Activated naive CD8-positive, alpha-beta T cell treated with anti-CD3 and anti-CD28 coated beads, Interleukin-2, amount 50 U/mL, for 16 hours (primary cell): ENCODE measurements around the gene INPP4B.

Source experiments
- DNase-seq: peaks from one replicate; pipeline ENCODE4 v3.0.0-alpha.2; 2020; ENCODE audit warnings: low read depth, low spot score

Gene INPP4B

DNA sequence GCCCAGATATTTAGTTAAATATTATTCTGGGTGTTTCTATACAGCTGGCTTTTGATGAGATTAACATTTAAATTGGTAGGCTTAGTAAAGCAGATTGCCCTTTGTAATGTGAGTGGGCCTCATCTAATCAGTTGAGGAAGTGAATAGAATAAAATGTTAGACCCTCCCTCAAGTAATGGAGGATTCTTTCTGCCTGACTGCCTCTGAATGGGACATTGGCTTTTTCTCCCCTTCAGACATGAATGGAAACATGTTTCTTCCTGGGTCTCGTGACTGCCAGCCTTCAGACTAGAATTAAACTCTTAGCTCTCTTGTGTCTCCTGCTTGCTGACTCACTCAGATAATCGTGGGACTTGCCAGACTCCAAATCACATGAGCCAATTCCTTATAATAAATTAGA, 266.7 kb downstream of the INPP4B start:
- no peak for DNase-seq

DNA sequence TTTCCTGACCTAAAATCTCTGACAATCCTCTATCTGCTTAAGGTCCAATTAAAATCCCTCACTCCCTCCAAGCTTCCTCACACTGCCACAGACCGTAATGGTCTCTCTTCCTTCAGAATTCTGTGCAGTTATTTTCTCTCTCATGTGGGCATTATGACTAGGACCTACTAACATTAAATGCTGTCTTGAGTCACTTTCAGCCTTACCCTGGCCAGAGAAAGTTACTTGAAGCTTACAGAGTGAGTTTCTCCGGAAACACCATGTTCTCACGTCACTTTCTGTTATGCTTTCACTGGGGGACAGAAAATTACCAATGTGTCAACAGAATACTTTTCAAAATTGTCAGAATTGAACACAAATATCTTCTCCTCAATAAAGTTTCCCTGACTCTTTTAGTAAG, 271.8 kb downstream of the INPP4B start:
- DNase-seq, result no peak

DNA sequence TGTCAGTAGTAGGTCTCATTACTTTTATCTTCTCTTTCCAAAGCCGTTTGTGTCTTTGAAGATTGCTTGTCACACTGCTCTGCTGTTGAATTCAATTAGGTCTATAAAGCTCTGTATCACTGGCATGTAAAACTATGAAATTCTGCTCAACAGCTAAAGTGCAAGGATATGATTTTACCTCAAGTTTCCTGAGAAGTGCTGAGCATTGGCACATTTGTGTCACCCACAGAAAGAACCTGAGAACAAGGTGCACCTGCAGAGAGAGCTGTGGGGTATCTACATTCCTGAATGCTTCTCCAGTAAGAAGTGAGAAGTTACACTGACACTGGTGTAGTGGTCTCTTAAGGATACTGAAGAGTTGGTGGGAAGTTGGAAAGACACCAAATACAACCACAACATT, 274.0 kb downstream of the INPP4B start:
- no peak for DNase-seq

DNA sequence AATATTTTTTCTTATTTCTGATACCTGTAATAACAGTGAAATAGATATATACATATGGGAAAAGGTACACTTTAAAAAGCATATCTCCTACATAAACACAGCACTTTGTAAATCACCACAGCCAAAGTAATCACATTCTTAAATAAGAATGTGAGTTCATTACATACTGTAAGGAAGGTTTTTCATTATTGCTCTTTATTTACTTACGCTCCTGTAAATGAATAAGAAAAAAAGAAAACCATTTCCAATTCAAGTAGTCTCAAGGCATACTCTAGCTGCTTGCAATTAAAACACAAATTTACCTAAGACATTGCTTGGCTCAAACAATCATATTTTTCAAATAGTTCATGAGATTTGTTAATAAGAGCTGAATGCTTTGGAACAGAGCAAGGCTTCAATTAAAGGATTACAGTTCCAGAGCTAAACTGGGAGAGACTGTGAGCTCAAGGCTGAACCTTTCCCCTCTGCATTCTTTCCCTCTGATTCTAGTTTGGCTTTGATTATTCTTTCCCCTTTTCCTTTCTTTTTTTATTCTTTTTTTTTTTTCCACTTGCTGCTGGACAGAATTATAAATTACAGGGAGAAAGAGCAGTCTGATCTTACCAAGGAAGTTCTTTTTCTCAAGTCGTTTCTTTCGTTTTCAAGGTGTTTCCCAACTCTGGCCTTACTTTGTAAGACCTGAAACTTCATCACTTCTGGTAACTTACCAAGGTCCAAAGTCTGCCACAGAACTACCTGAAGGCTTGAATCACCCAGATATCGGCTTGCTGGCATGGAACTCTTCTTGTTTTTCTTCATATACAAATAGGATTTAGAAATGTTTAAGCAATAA, 278.3 kb downstream of the INPP4B start:
- no peak for DNase-seq

DNA sequence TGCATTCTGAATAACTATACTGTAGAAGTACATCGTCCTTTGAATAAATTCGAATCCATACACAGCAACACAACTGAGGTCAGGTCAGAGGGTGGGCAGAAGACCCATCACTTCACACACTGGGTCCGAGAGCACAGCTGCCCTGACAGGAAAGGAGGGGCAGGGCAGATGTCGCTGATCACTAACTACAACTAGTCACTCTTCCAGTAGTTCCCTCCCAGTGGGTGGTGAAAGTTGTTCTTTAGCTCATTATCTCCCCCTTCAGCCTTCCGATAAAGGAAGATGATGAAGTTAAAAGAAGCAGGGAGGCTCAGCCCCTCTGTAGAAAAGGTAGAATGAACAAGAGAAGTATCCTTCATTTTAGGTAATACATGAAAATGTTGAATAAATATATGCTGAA, 278.9 kb downstream of the INPP4B start:
- DNase-seq, result no peak

DNA sequence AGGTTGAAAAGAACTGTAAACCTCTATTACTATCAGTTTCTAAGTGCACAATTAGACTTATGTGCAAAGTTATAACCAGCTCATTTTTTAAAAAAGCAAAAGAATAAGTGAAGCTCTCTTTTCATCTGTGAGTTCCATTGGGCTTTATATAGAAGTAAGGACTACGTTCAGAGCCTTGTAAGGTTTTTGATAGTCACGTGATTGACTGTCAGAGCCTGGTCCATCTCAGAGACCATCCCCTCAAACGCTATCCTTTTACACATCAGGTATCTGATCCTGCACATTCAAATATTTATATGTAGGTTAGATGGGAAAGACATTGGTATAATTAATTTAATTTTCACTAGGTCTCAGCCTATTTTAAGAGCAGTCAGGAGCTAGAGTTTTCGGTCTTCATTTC, 279.3 kb downstream of the INPP4B start:
- DNase-seq, result no peak

DNA sequence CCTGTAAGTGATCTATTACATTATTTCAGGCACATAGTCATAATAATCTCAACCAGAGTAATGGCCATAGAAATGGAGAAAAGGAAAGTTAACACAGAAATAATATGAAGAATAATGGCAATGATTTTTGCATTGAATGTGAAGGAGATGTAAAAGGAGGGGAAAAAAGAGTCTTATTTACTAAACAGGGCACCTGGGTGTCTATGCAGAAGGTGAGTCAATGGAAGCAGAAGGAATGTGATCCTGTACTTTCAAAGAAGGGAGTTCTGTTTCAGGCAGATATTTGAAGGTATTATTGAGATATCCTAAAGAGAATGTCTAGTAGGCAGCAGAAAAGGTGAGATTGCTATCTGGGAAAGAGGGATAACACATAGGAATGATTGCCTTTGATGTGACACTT, 279.9 kb downstream of the INPP4B start:
- DNase-seq, result no peak

DNA sequence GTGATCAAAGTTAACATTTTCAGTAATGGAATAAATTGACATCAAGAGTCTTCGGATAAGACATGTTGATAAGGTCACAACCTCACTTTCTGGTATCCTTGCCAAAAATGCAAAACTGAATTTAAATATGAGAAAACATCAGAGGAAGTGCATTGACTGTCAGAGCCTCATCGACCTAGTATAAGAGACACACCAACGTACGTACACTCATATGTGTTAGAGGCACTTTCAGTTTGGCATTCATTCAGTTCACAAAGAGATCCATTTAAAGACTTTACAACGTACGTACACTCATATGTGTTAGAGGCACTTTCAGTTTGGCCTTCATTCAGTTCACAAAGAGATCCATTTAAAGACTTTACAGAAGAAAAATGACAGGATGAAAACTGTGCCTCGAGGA, 280.3 kb downstream of the INPP4B start:
- no peak for DNase-seq

DNA sequence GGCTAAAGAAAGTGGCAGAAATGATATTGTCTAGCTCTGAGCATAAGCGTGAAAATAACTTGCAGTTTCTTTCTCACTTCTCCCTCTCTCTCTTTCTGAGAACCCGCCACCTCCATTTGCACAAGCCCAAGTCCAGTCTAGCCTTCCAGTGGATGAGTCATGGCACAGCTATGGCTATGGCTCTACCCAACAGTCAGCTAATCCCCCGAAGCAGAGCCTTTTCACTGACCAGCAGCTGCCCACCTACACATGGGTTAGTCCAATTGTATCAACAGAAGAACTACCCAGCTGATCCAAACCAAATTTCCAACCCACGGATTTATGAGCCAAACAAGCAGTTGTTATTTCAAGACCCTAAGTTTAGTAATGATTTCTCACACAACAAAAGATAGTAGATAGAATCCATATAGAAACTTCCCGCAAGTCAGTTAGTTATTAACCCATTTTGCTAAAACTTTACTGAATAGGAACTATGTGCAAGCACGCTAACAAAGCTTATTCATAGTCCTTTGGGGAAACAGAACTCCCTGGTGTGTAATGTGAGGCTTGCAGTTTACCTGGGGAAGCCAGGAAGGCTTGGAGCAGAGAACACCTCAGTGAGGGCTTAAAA, 282.3 kb downstream of the INPP4B start:
- DNase-seq, result no peak

DNA sequence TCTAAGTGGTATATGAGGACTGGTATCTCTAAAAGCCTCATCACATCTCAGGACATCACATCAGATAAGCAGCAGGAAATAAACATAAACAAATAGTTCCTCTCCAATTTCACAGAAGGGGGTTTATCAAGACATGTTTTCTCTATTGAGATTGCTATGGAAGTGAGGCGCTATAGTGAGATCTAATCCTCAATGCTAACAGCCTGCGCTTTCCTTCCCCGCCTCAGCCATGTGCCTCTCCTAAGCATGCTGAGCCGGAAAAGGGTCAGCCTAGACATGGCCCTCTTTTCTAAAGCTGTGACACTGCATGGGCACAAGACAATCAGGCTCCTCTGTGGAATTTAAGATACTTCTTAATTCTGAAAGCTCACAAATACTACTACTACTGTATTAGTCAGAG, 286.1 kb downstream of the INPP4B start:
- no peak for DNase-seq

DNA sequence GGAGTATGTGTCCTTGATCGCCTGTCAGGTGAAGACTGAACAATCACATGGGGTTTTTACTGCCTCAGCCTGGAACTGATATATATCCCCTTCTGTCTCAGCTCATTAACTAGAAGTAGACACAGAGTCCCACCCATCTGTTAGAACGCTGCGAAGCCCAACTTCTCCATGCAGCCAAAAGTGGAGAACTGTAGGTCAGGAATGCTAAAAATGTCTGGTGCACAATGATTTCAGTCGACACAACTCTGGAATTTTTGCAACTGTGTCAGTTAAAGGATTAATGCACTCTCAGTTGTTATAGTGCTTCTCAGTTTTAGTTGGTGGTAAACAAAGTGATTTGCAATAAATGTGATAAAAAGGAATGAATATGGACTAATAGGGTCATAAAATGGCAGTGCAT, 287.2 kb downstream of the INPP4B start:
- no peak for DNase-seq

DNA sequence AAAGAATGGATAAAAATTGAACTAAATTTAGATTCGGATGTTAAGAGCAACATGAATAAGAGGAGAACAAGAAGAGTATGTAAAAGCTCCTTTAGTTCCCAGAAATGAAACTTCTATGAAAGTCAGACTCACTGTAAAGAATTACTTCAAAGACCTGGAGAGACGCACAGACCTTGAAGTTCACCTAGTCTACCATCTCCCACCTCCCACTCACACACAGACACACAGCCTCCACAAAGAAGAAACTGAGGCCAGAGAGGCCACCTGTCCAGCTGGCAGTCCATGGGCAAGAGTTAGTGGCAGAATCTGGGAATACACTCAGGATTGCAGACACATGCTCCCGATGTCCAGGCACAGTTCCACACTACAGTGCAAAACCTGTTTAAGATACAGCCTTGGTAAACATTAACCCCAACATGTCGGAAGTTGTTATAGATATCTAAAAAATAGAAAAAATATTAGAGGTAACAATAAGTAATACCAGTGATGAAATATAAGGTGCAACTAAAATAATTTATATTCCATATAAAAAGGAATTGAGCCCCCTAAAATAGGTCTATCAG, 288.8 kb downstream of the INPP4B start:
- DNase-seq, result no peak

DNA sequence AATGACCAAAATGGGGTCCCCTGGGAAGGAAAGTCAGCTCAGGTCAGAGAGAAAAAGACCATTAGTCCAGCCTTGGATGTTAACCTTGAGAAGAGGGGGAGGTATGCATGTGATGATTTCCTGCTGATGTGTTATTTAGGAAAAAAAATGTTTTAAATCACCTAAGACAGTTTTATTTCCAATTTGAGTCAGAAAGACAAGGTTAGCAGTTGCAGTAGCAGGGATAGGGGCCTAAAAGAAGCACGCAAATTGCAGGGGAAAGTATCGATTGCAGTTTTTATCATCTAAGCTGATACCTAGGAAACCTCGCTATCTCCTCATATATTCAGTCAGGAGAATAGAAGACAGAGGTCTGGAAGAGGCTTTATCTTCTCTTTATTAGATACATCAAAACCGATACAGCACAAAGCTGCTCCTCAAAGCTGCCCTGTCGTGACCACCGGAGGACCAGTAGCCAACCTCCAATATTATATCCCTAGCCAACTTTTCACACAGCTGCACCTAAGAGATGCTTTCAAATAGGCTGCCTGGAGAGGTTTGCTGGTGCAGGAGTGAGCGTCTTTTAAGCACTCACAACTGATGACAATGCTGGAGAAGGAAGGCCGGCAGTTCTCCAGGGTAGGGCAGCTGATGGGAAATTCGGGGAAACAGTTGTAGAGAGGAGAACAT, 289.4 kb downstream of the INPP4B start:
- DNase-seq, result no peak

DNA sequence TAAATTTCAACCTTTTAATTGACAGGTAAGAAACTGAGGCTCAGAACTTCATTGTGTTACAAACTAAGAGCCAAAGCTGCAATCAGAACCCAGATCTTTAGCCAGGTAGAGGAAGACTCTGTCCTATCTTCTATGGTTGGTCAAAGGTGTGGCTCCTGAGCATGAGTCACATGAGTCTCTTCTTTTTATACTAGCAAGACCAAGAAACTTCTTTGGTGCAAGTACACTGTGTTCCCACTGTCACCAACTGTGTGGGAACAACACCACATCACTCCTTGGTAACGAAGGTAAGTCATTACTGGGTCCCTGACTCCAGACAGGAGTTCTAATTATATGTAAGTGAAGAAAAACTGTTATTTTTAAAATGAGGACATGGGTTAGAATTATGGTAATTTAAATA, 290.1 kb downstream of the INPP4B start:
- no peak for DNase-seq

DNA sequence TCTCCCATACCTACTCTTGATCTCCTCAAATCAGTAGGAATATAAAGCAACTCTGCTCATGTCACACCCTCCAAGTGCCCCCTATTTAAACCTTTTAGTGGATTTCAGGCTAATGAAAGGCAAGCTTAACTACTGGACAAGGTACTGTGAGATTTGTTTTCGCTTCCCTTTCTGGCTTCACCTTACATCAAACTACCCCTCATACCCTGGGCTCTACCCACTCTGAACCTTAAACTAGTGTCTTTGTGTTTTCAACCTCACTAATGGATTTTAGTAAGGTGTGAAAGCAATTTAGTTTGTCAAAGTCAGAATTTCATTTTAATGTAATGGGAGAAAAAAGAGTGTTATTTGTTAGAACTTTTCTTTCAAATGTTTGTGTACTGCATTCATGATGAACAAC, 291.7 kb downstream of the INPP4B start:
- no peak for DNase-seq

DNA sequence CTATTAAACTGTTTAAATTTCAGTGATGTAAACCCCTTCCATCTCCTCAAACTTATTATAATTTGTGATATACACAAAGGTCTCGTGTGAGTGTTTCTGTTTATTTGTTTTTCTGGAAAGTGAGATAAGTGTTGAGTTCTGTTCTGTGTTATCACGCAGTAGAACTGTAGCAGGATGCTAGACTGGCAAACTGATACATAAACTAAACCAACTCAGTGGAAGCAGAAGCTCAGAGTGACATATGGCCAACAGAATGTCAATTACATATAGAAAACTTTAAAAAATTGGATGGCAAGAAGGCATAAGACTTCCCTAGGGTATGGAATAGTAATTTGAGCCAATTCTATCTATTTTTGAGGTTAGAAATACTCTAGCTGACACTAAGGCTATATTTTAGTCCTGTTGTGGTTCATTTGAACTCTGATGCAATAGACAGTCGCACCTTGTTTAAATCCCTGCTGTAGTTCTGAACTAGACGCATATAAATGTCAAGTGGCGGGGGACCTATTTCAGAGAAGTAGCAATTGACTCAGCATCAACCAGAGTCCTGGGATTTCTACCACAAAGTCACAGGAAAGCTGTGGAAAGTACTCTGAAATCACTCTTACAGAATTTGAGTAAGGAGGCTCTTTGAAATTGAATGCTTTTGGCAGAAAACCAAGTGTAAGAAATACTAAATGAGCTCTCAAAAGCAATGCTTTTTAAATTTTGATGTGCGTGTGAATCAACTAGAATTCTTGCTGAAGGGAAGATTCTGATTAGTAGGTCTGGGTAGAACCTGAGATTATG, 294.4 kb downstream of the INPP4B start:
- no peak for DNase-seq

DNA sequence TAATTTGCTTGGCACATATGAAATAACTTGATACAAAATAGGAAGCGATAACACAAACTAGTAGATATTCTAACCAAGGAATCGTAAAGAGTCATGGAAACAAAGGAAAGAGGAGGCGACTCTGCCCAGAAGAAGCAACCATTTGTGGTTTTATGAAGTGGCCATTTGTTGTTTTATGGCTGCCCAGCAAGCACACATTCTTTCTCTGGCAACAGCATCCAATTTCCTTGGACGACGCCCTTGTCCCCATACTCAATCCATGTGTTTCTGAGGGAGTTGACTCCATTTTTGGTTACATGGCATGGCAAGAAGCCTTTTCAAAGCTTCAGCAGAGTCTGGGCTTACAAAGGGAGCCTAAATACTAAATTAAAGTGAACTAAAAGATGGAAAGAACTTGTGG, 295.1 kb downstream of the INPP4B start:
- DNase-seq, result no peak

DNA sequence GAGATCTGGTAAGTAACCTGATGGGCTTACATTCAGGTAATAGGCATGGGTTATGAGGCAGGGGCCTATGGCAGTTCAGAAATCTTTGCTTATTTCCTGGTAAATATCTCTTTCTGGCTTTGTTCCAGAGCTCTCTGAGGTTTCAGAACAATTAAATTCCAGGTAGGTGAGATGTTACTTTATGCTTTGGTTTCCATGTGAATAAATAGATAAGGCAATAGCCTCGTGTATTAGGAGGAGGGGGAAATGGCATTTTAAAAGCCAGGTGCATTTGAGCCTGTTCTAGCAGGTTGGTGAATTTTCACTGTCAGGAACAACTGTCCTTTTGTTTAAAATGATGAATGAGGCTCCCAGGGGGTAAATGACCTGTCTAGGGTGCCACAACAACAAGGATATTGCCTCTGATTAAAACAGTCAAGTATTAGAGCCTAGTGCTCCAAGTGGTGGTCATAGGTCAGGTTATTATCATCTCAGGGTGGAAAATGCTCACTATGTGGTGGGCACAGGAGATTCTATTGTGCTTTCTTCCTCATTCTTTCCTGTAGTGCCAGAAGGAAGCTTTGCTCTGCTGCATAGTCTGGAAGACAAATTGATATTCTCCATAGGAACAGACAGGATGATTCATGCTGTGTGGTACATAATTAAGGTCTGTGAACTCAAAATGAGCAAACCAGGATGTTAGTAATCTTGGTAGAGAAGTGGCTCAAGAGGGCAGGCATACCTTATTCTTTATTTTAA, 296.2 kb downstream of the INPP4B start:
- DNase-seq, result no peak

DNA sequence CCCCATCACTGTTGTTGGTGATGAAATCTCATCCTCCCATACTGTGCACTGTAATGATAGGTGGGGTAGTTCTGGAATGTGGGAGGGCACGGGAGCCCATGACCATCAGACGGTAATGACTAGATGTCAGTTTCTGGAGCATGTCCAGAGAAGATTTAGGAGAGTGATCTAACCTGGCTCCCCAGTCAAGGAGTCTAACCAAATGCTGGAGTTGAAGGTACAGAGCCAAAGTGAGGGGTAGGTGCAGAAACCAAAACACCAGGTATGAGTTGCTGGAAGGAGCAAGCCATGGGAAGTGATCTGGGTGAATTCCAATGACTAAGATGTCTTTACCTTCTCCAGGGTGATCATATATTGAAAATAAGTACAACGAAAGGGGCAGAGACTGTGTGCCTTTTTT, 296.9 kb downstream of the INPP4B start:
- no peak for DNase-seq

DNA sequence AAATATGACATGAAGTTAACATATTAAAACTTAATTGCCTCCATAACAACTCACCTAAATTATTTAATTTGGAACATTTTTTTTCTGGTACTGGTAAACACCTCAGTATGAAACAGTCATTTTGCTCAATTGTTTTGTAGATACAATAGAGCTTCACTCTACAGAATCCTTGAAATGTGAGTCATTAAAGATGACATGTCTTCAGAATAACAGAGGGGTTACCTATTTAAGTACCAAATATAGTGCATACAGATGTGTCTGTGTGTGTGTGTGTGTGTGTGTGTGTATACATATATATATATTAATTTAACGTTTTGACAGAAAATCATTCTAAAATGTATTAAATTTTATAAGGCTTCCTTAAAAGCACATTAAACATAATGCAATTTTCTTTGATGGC, 297.6 kb downstream of the INPP4B start:
- no peak for DNase-seq

DNA sequence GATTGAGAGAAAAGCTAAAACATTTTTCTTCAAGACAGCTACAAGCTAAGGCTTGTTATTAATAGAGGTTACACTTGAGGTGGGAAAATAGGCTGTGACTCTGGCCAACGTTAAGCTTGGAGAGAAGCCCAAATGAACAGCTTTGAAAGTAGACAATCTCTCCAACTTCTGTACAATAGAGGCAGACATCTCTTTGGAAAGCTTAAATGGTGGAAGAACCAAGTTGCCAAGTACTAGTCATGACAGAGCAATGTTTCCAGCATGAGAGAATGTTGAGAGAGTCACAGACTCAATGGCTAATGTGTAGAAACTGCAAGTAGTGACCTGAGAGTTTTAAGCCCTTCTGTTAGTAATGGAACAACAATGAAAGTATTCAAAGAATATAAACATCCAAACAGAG, 298.1 kb downstream of the INPP4B start:
- no peak for DNase-seq
